A673 (cell line): ENCODE data around the gene IGLL1.

ENCODE experiments used
- CTCF ChIP-seq: fragments of 300-800, 200-600 bp; sonication (generic); conservative IDR thresholded peaks from 2 replicates; pipeline ENCODE4 v1.5.1; 2017; ENCODE audit warnings: low read depth, mild to moderate bottlenecking, antibody characterized with exemption, low read length, moderate library complexity, mixed read lengths
- EZH2 ChIP-seq: fragments of 200-600 bp; sonication (generic); IDR thresholded peaks from 2 replicates; pipeline ENCODE4 v1.6.1; 2017; ENCODE audit warnings: borderline replicate concordance, low read depth, mild to moderate bottlenecking, mixed read lengths, antibody characterized with exemption, low read length; ENCODE audit not compliant: poor library complexity, severe bottlenecking

DNA sequence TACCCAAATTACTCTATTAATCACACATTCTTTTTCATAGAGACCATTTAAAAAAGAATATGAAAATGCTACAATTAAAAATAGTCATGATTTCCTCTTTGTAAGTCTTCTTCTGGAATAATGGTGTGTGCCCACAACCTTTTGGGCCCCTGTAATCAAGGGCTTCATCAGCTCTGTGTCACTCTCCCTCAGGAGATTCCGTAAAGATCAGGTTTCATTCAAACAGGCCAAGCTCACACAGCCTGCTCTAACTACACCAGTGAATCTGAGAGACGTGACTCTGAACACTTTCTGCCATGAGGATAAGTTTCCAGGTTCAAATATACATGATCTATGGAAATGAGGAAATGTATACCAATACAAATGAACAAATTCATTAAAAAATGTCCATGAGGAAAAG is 42.5 kb upstream of the IGLL1 start:
- TF ChIP-seq CTCF (no peak), EZH2 (no peak)
